ENCODE measurements around the gene MAP2K1. TPM values are rescaled to one million over a fixed set of nuclear protein-coding genes. Genes with fewer than 3 reads are reported as not detected.

The MAP2K1 gene
- total and polyA plus RNA-seq, 2 of the 4 experiments (the other 2 are of a cell fraction) = 34.7 to 37.8 TPM

GRCh38 chr15:66524838-66525237, 138.1 kb downstream of the MAP2K1 start:
- no peak overlapping the region for H2BK5ac ChIP-seq (ENCODE audit: low read depth, low read length, poor library complexity, severe bottlenecking)
- no peak overlapping the region for H2BK120ac ChIP-seq (ENCODE audit: low read depth, low read length)
- no peak overlapping the region for H2AFZ ChIP-seq (replicated peaks; ENCODE audit: low read length, poor library complexity)
- H2BK15ac ChIP-seq (ENCODE audit: low read depth, low read length) = no peak overlapping the region
- H2AK5ac ChIP-seq (ENCODE audit: low read depth, low read length) = no peak overlapping the region
- no peak overlapping the region for H3K18ac ChIP-seq (ENCODE audit: low read depth, low read length)
- WGBS, 2 experiments (ENCODE audit: extremely low coverage in 2 of 2, insufficient read length in 1 of 2) = 100% methylated on average over 1 of the region's 4 CpGs; no CpG with 5 or more reads in 1 of the 2 experiments
- ATAC-seq (ENCODE audit: low read depth) = no peak
- CTCF ChIA-PET = no interaction called here
- dilution Hi-C loops (cut with HindIII; ENCODE audit: low sequenced_read_pairs, unreplicated experiment) = no loop called here
- H4K5ac ChIP-seq (ENCODE audit: low read depth, low read length) = no peak overlapping the region
- H3K9ac ChIP-seq (ENCODE audit: low read depth, low read length) = no peak overlapping the region
- no peak overlapping the region for H3K27ac ChIP-seq (ENCODE audit: insufficient read depth, low read length)
- no peaks in the 10 kb centered on the region for H4K20me1 ChIP-seq (ENCODE audit: insufficient read depth, low read length)
- no peaks in the 10 kb centered on the region for H3K9me1 ChIP-seq (ENCODE audit: insufficient read depth, low read length)
- no peak for TF ChIP-seq CTCF (conservative IDR thresholded peaks at IDR 0.05; ENCODE audit: low read depth, low read length)
- no peak for TF ChIP-seq RAD21 (IDR thresholded peaks at IDR 0.05; ENCODE audit: low read length)
- TF ChIP-seq, protein P1, sequence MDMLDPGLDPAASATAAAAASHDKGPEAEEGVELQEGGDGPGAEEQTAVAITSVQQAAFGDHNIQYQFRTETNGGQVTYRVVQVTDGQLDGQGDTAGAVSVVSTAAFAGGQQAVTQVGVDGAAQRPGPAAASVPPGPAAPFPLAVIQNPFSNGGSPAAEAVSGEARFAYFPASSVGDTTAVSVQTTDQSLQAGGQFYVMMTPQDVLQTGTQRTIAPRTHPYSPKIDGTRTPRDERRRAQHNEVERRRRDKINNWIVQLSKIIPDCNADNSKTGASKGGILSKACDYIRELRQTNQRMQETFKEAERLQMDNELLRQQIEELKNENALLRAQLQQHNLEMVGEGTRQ (IDR thresholded peaks at IDR 0.05; ENCODE audit: low read depth, low read length) = no peak
- no peak overlapping the region for H3K56ac ChIP-seq (ENCODE audit: extremely low read depth, insufficient read depth, low read length)
- no peak overlapping the region for H3K4me2 ChIP-seq (ENCODE audit: low read depth, low read length)
- no peak overlapping the region for H4K8ac ChIP-seq (ENCODE audit: low read depth in 2 of 2, low read length in 2 of 2)
- no peaks in the 10 kb centered on the region for H3K27me3 ChIP-seq (ENCODE audit: control insufficient read depth, insufficient read depth, low read length)
- no peak for DNase-seq
- H3K9me3 ChIP-seq (ENCODE audit: control insufficient read depth, insufficient read depth, low read length) = no peaks in the 10 kb centered on the region
- intact Hi-C loops (cut with micrococcal nuclease) = no loop called here
- H3K4ac ChIP-seq (ENCODE audit: low read depth, low read length) = no peak overlapping the region
- H3K36me3 ChIP-seq (ENCODE audit: control insufficient read depth, insufficient read depth, low read length) = peaks cover 5% of the 10 kb centered on the region
- H2BK20ac ChIP-seq (ENCODE audit: low read depth, low read length) = no peak overlapping the region
- H3K14ac ChIP-seq (replicated peaks; ENCODE audit: low read depth, low read length) = no peak overlapping the region
- no peak overlapping the region for H3K23ac ChIP-seq (ENCODE audit: low read depth, low read length)
- in situ Hi-C loops (cut with MboI; ENCODE audit: low sequenced_read_pairs) = no loop called here
- no TSS peak for BruUV-seq (replicated peaks)
- no peaks in the 10 kb centered on the region for H3K4me1 ChIP-seq (ENCODE audit: control insufficient read depth, insufficient read depth, low read length)
- no peak overlapping the region for H3K4me3 ChIP-seq (ENCODE audit: insufficient read depth, low read depth, low read length)
- no peak overlapping the region for H4K91ac ChIP-seq (ENCODE audit: insufficient read depth, low read depth, low read length)
- H2AK9ac ChIP-seq (replicated peaks; ENCODE audit: low read depth, low read length, poor library complexity) = no peak overlapping the region
- POLR2A ChIA-PET (ENCODE audit: unreplicated experiment) = interaction anchor here (0.7 kb wide), 1 partner anchor 20 kb away, joined by 3 read pairs; the partner anchor contains the start of gene ZWILCH
- H3K79me1 ChIP-seq (ENCODE audit: low read depth in 1 of 2, low read length in 2 of 2) = peaks cover 0 to 3% of the 10 kb centered on the region in 2 experiments; a peak in 2 of 4 replicates

All from IMR-90 (cell line).